SIG-M5 treated with dmso at 0.1 percent for 504 hours (cell line): ENCODE results near the gene ERC1.

Experiments used
- DNase-seq: peaks from one replicate; lab custom pipeline; 2025; ENCODE audit not compliant: unreplicated experiment; lab: John Stamatoyannopoulos, UW

ERC1 gene

DNA sequence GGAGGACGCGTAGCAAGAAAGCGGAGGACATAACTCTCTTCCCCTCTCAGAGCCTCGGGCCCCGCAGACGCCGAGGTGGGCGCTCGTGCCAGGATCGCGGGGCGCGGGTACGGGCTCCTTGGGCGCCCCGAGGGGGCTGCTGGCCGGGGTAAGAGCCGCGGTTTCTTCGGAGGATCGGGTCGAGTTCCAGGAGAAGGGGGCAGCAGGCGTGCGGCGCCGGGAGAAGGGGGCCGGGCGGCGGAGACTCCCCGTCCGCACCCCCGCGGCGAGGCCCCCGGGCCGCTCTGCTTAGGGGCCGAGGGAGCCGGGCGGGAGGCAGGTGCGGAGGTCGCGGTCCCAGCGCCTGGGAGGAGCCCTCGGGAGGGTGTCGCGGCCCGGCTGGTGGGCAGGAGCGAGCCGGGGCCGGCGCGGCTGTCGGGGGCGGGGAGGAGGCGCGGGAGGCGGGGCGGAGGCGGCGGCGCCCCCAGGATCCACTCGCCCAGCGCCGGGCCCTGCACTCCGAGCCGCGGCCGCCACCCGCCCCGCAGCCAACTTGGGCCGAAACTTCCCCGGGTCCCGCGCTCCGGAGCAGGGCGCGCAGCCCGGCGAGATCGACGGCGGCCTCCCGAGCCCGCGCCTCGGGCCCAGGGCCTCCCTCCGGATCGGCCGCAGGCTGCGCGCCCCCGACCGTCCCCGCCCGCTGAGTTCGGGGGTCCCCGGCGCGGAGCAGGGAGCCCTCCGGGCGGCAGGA is 539.0 kb downstream of the ERC1 start:
- DNase-seq, result no peak

DNA sequence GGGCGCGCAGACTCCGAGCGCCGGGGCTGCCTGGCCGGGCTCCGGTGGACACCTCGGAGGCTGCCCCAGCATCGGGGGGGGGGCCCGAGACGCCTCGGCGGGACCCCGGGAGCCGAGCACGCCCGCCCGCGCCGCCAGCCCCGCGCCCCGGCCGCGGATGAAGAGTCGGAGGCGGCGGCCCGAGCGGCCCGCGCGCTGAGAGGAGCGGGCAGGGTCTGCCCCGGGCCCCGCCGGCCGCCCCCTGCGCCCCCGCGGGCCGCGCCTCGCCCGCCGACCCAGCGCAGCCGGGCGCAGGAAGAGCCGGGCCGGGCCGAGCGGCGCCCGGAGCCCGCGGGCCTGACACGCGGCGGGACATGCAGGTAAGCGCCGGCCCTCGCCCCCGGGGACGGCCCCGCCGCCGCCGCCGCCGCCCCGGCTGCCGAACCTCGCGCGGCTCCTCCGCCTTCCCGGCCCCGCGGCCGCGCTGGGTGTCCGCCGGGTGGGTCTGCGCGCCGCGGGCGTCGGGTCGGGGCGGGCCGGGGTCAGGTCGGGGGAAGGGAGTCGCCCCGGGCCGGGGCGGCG is 539.6 kb downstream of the ERC1 start:
- no peak for DNase-seq

GRCh38 chr12:1531153-1531653 is 540.2 kb downstream of the ERC1 start:
- DNase-seq, result no peak

GRCh38 chr12:1531654-1532374 is 540.8 kb downstream of the ERC1 start:
- no peak for DNase-seq

- DNase-seq, result no peak
Observed at GRCh38 chr12:1532375-1533165, 541.5 kb downstream of the ERC1 start.

DNA sequence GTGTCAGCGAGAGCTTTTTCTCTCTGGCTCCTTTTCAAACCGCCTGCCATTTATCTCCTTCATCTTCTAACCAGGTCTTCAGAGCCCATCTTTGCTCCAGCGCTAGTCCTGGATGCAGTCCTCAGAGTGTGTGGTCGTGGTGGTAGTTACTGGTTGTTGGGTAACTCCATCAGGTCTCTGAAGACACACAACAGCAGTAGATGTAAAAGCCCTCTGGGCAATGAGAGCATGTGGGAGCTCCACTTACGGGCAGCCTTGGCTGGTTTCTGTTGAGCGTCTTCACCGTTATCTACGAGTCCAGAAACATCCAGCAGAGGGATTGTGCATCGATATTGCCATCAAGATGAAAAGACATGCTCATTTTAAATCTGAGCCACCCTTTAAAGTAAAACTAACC is 542.2 kb downstream of the ERC1 start:
- DNase-seq, result no peak

- peak; percentile 22 for DNase-seq
Observed at GRCh38 chr12:1533602-1534304, 542.7 kb downstream of the ERC1 start.

- no peak for DNase-seq
Observed at GRCh38 chr12:1534748-1535147, 543.7 kb downstream of the ERC1 start.

GRCh38 chr12:1536817-1537216 is 545.8 kb downstream of the ERC1 start:
- DNase-seq, result no peak

GRCh38 chr12:1539135-1539534 is 548.1 kb downstream of the ERC1 start:
- DNase-seq, result no peak

GRCh38 chr12:1540690-1541089 is 549.7 kb downstream of the ERC1 start:
- no peak for DNase-seq

DNA sequence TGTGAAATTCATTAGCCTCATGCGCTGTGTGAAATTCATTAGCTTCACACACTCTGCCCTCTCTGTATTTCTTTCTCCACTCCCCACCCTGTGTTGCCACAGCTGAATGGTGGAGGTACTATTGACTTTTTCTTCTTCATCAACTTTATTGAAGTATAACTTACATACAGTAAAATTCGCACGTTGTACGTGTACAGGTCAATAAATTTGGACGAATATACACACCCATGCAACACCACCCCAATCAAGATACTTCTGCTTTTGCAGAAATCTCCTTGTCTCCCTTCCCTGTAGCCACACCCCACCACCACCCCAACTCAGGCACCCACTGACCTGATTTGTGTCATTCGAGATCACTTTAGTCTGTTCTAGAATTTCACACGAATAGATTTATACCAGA is 551.6 kb downstream of the ERC1 start:
- DNase-seq, result no peak

DNA sequence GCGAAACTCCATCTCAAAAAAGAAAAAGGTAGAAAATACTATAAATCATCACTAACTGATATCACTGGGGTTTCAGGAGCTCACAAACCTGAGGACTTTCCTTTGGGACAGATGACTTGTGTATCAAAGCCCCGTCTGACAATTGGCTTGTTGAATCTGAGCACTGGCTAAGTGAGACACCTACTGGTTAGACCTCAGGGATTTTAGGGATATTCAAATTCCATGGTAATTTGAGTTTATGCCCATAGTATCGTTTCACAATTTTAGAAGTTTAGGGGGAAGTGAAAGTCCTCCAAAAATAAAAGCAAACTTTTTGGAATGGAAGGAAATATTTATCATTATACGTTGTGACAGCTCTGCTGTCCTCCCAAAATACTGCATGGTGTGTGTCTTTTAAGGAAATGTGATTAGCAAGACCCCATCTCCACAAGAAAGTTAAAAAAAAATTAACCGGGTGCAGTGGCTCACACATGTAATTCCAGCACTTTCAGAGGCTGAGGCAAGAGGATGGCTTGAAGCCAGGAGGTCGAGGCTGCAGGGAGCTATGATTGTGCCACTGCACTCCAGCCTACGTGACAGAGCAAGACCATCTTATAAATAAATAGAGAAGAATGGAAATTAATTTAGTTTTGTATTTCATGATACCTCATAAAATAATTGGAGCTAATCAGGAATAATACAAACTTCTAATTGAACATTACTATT is 554.1 kb downstream of the ERC1 start:
- DNase-seq, result peak; percentile 82
